ENCODE results near the gene TGDS. TPM values are rescaled to one million over a fixed set of nuclear protein-coding genes. Genes with fewer than 3 reads are reported as not detected.

The TGDS gene
- polyA plus RNA-seq, 3 donors: 5.2 to 17.7 (median 11.1) TPM

DNA sequence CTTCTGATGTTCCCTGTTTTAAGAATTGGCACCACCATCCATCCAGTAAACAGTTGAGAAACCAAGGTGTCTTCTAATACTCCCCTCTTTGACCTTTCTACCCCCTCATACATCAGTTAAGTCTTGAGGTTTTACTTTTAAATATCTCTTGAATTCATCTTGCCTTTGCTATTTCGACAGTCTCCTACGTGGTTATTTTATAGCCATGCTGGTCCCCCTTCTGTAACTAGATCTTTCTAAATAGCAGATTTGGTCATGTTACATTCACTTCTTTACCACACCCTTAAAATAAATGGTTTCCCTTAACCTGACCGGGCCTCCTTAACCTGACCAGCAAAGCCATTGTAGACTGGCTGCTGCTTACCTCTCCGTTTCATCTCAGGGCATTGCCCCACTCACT, 11.1 kb upstream of the TGDS start:
- 84 to 86% (median 84%) methylated on average over 4 of the region's 4 CpGs for WGBS, 3 donors
- no peak overlapping the region for H3K27ac ChIP-seq (ENCODE audit: low read depth, low read length)

DNA sequence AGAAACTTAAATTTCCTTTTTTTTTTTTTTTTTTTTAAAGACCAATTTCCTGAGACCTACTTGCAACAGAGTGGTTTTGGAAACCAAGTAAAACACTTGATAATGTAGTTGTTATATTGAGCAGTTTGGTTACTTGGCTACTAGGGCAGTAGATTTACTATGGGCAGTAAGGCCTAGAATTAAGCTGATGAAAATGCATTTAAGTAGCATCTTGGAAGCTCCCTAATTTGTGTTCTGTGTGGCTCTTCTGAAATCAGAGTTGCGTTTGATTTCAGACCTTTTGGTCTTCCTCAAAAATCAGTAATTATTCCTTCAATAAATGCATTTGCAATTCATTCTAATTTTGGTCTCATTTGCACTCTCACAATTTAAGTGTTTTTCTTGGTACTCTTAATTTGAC, 6.5 kb upstream of the TGDS start:
- 33 to 48% (median 39%) methylated on average over 1 of the region's 1 CpG for WGBS, 3 donors
- no peak overlapping the region for H3K27ac ChIP-seq (ENCODE audit: low read depth, low read length)

DNA sequence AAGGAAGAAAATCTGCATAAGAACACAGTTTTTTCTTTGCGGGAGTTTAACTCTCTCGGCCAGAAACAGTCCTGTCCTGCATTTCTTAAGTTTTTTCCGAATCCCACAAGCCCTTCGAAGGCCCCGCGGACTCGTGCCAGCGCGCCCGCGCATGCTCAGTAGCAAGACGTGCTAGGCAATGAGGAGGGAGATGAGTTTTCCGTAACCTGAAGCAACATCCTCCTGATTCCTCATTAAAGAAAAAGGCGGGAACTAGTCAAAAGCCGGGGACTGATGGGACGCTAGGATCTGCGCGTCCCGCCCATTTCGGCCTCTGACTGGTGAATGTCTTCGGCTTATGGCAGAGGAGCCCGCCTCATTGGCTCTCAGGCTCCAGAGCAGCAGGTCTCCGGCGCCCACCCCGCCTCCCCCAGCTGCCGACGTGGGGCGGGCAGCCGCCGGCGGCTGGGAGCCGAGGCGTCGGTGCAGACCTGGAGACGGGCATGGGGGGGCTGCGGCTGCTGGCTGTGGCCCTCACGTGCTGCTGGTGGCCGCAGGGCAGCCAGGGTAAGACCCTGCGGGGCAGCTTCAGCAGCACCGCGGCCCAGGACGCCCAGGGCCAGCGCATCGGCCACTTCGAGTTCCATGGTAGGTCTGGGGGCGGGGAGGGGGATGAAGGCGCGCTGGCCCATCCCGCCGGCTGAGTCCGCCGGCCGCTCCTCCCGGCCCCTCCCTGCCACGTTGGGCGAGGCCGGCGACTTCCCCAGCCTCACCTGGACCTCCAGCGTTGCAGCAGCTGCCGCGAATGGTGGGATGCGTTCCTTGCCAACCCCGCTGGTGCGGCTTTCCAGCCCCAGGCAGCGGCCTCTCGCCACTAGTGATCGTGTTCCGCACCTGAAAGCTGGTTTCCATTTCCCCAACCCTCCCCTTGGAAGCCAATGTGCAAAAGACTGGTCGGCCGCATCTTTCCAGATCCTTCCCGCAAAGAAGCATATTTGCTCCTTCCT, 5.8 kb upstream of the TGDS start, which contains the start of gene GPR180:
Gene GPR180, plus strand, starts transcription at position 412 of the 986 bp plus-strand sequence. Its CDS starts 71 bp downstream, at position 483.
- WGBS, 3 donors: 0 to 1% (median 0%) methylated on average over 63 to 71 of the region's 71 CpGs
- H3K27ac ChIP-seq (ENCODE audit: low read depth, low read length): no peak within 1 kb of the TSS

DNA sequence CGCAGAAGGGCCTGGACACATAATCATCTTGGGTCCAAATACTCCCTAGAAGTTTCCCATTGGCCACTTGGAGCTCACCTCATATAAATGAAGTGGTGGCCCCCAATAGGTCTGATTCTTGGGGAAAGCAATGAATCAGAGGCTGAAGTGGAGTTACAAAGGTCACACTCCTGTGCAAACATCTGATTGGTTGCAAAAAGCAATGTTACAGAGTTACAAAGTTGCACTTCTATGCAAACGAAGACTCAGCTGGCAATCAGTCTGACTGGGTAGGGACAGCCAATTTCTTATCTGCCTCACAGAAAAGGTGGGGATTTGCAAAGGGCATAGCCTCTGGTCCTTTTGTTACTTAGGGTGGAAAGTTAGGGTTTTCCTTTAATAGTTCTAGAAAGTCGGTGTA, 3.9 kb upstream of the TGDS start:
- no peak overlapping the region for H3K27ac ChIP-seq (ENCODE audit: low read depth, low read length)
- WGBS, 3 donors: 83 to 93% (median 90%) methylated on average over 3 of the region's 3 CpGs

DNA sequence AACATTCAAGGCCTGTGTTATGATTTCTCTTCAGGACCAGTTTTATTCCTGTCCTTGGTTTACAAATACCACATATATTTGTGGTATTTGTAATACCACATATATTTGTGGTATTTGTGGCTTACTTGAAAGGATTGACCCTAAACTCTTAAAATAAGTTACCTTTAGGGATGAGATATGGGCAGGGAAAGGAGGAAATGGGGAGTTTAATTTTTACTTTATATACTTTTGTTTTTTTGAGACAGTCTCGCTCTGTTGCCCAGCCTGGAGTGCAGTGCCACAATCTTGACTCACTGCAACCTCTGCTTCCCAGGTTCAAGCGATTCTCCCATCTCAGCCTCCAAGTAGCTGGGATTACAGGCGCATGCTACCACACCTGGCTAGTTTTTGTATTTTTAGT, 2.3 kb upstream of the TGDS start:
- WGBS, 3 donors: 98 to 100% (median 98%) methylated on average over 3 of the region's 3 CpGs
- H3K27ac ChIP-seq (ENCODE audit: low read depth, low read length): no peak overlapping the region

DNA sequence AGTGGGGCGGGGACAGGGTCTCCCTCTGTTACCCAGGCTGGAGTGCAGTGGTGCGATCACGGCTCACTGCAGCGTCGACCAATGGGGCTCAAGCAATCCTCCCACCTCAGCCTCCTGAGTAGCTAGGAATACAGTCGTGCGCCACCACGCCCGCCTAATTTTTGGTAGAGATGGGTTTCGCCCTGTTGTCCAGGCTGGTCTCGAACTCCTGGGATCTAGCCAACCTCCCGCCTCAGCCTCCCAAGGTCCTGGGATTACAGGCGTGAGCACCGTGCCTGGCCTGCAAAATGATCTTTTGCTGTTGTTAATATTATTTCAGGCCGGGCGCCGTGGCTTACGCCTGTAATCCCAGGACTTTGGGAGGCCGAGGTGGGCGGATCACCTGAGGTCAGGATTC, 621 bp upstream of the TGDS start:
- WGBS, 3 donors: 68 to 72% (median 70%) methylated on average over 20 of the region's 20 CpGs
- H3K27ac ChIP-seq (ENCODE audit: low read depth, low read length): no peak overlapping the region

DNA sequence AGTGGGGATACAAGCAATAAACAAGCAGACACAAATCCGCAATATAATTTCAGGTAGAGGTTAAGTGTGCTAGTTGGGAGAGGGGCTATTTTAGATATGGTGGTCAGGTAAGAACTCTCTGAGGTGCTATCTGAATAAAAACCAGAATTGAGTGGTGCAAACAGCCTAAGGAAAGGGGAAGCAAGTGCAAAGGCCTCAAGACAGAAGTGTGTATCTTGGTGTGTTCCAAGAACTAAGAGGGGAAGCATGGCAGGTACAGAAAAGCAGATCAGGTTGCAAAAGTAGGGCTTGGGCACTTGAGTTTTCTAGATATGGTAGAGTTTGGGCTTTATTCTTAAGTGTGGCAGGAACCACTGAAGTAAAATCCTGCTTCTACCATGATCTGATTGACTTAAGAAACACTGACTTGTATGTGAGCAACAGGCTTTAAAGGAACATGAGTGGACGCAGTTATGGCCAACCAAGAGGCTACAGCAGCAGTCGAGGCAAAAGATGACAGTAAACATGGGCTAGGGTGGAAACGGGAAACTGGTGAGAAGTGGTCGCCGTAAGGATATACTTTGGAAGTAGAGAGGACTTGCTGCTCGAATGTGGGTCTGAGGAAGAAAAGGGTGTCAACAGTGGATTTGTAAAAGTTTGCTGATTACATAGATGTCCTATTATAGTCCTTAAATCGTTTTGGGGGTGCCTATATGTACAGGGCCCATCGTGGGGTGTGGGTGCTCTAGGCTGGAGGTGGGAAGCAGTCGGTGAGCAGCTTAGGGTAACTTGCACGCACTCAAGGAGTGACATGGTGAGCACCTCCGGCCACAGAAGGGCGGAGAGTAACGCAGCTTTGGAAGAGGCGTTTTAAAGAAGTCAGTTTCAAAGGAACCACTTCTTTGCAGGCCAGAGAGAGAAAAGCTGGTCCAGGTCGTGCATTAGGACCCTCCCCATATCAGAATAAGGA, 677 bp downstream of the TGDS start:
- 6 to 9% (median 8%) methylated on average over 16 of the region's 16 CpGs for WGBS, 3 donors
- no peak overlapping the region for H3K27ac ChIP-seq (ENCODE audit: low read depth, low read length)

DNA sequence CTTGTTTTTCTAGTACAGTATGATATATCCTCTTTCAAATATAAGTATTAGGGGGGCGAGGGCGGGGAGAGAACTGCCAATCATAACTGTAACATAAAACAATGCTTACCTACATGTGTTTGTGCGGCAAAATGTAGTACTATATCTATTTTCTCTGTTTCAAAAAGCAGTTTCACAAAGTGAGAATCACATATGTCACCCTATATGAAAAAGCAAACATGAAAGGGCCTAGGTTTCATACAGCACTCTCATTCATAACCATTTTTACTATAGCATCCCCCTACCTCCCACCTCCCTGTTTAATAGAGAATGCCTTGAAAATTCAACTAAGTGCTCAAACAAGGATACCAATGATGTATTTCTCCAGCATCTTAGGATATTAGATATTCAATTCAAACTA, 5.2 kb downstream of the TGDS start:
- WGBS, 3 donors: 96 to 99% (median 98%) methylated on average over 3 of the region's 3 CpGs
- H3K27ac ChIP-seq (ENCODE audit: low read depth, low read length): no peak overlapping the region

DNA sequence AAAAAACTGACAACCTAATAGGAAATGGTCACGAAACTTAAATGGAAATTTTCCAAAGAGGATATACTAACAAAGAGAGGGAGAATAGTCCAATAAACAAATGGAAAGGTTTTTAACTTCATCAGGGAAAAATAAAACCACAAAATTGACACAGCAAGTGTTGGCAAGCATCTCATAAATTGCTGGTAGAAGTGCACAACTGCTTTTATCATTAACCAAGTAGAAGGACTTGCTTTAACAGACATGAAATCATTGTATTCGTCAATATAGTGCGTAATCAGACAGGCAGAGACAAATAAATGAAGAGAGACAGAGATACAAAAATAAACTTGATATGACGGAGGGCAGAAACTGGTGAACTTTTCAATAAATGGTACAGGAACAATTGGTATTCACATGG, 7.4 kb downstream of the TGDS start:
- H3K27ac ChIP-seq (ENCODE audit: low read depth, low read length): no peak overlapping the region
- 50 to 90% (median 80%) methylated on average over 4 of the region's 4 CpGs for WGBS, 3 donors

DNA sequence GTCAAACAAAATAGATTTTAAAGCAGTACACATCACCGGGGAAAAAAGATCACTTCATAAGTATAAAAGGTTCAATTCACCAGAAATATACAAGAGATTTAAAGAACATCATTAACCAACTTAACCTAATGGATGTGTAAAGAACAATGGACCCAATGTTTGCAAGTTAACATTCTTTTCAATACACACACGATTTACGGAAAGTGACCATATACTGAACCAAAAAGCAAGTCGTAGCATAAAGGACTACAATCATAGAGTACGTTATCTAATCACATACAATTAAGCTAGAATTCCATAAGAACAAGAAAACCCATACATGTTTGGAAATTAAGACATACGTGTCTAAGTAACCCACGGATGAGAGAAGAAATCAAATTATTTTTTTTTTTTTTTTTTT, 9.6 kb downstream of the TGDS start:
- 89 to 94% (median 93%) methylated on average over 7 of the region's 7 CpGs for WGBS, 3 donors
- H3K27ac ChIP-seq (ENCODE audit: low read depth, low read length): no peak overlapping the region

DNA sequence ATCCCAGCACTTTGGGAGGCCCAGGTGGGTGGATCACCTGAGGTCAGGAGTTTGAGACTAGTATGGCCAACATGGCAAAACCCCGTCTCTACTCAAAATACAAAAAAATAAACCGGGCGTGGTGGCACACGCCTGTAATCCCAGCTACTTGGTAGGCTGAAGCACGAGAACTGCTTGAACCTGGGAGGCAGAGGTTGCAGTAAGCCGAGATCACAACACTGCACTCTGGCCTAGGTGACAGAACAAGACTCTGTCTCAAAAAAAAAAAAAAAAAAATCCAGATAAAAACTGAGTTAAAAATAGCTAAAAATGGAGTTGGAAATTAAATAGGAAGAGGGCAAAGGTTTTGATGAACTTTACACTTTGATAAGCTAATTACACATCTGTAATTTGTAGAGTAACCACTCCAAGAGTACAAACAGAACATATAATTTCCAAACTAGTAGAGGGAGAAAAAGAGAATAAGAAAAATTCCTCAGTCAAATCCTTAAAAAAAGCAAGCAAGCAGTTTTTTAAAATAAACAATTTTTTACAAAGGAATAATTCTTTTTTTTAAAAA, 10.3 kb downstream of the TGDS start:
- WGBS, 3 donors: 69 to 95% (median 93%) methylated on average over 6 of the region's 6 CpGs
- H3K27ac ChIP-seq (ENCODE audit: low read depth, low read length): no peak overlapping the region

DNA sequence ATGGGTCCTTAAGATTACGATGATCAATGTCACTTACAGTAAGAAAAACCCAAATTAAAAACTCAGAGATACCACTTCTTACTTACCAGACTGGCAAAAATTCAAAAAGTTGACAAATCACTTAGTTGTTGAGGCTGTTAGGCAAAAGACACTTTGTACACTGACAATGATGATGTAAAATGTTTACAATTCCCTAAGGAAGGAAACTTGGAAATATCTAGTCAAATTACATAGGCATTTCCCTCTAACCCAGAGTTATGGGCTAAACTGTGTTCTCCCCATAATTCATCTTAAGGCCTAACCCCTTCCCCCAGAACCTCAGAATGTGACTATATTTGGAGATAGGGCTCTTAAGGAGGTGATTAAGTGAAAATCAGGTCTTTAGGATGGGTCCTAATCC, 12.0 kb downstream of the TGDS start:
- WGBS, 3 donors: 88 to 97% (median 90%) methylated on average over 1 of the region's 1 CpG
- H3K27ac ChIP-seq (ENCODE audit: low read depth, low read length): no peak overlapping the region

DNA sequence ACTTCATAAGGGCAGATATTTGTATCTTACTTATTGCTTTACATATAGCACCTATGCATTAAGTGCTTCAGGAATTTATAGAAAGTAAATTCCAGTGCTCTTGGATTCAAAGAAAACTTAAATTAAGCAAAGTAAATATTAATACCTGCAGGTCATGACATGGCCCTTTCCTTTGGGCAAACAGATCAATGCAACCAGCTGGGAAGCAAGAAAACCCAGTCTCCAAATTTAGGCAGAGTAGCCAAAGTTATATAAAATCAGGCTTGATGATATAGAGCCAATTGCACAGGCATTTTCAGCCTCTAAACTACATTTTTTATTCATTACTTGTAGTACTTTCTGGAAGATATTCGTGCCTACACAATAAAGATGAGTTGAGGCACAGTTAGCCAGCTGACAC, 16.9 kb downstream of the TGDS start:
- no peak overlapping the region for H3K27ac ChIP-seq (ENCODE audit: low read depth, low read length)
- 60 to 76% (median 73%) methylated on average over 1 of the region's 1 CpG for WGBS, 3 donors

DNA sequence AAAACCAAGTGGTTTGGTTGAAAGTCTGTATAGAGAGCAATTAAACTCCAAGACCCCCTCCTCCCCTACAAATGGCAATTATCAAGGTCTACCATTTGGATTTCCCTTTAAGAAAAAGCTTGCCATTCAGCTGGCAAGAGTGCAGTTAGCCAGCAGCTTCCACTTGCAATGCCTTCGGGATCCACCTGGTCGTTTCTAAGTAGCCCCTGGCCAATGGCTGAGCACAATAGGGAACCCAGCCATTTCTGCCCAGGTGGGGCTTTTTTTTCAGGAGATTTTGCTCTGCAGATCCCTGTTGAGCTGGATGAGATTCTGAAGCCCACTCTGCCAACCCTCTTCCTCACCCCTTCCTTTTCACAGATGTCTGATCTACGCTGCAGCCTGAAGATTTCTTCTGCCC, 26.3 kb downstream of the TGDS start:
- WGBS, 3 donors: 87 to 98% (median 93%) methylated on average over 3 of the region's 3 CpGs
- no peak overlapping the region for H3K27ac ChIP-seq (ENCODE audit: low read depth, low read length)

DNA sequence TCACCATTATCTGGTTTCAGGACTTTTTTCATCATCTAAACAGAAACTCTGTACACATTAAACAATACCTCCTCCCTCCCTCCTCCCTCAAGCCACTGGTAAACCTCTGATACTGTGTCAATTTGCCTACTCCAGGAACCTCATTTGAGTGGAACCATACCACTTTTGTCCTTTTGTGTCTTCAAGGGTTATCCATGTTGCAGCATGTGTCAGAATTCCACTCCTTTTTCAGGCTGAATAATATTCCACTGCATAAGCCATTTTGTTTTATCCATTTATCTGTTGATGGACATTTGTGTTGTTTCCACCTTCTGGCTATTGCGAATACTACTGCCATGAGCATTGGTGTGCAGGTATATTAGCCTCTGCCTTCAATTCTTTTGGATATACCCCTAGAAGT, 27.5 kb downstream of the TGDS start:
- 96 to 100% (median 100%) methylated on average over 1 of the region's 1 CpG for WGBS, 3 donors
- H3K27ac ChIP-seq (ENCODE audit: low read depth, low read length): no peak overlapping the region

DNA sequence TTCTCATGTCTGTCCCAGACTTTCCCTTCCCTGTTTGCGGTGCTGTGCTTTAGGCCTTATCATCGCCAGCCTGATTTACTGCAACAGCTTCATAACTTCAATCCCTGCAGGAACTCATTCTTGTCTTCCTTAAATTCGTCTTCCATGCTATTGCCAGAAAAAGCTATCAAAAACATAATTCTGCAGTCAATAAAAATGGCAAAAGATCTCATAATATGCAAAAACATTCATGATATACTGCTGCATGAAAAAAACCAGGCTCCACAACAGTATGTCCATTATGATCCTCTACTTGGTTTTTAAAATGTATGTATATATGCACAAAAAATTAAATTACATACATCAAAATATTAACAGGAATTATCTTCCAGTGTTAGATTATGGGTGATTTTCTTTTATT, 28.4 kb downstream of the TGDS start:
- H3K27ac ChIP-seq (ENCODE audit: low read depth, low read length): no peak overlapping the region
- 92 to 97% (median 92%) methylated on average over 3 of the region's 3 CpGs for WGBS, 3 donors

DNA sequence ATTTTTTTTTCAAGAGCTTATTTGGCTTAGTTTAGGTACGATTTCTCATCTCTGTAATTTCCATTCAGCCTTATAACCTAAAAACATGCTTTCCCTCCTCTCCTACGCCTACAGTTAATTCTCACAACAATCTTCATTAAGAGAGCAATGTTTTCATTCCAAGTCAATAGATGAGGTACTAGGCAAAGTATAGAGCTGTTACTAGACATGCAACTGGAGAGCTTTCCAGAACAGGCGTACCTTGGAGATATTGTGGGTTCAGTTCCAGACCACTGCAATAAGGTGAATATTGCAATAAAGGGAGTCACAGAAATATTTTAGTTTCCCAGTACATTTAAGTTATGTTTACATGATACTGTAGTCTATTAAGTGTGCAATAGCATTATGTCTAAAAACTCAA, 34.8 kb downstream of the TGDS start:
- H3K27ac ChIP-seq (ENCODE audit: low read depth, low read length): no peak overlapping the region
- WGBS, 3 donors: 87 to 94% (median 89%) methylated on average over 3 of the region's 3 CpGs

DNA sequence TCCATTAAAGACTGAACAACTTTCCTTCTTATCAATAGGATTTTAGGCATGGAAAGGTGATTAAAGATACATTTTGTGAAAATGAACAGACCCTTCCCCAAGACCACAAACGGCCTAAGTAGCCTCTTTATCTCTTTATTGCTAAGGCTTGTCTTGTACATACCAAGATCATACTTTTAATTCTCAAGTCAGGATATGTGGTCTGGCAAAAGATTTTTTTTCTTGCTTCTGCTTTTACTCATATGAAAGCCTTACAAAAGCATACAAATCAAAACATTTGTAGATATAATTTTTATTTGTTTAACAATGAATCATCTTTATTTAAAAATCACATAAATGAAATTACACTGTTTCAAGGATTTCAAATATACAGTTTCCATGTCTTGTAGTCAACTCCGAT, 35.8 kb downstream of the TGDS start:
- H3K27ac ChIP-seq (ENCODE audit: low read depth, low read length): no peak overlapping the region
- 50 to 76% (median 71%) methylated on average over 2 of the region's 2 CpGs for WGBS, 3 donors

All from adipose tissue (tissue), 3 donors.